Calu3 (cell line): ENCODE results near the gene ASPDH. TPM values are rescaled to one million over a fixed set of nuclear protein-coding genes. Genes with fewer than 3 reads are reported as not detected.
"Not testable (repeated sequence)": the region's sequence is repeated elsewhere in the genome, so short reads cannot be mapped to it uniquely, and the experiment has no call there.

Experiments used
- BruUV-seq: library from RNA; stranded (reverse); fragments of 400-500 nt; replicated peaks from 2 replicates; lab custom pipeline; 2021; lab: Mats Ljungman, UMichigan
- CTCF ChIA-PET: fragments of 300-600 bp; sonication (Branson Sonifier 250); formaldehyde crosslinking; loops from one replicate; lab custom pipeline; 2022; ENCODE audit warnings: antibody characterized with exemption; lab: Charles Lee
- DNase-seq: peaks from one replicate; pipeline ENCODE4 v3.0.0; 2022
- H3K27ac Mint-ChIP-seq: one replicate; pipeline ENCODE4 v1.8.0; 2022; ENCODE audit warnings: mixed read lengths; ENCODE audit not compliant: unreplicated experiment
- H3K27me3 Mint-ChIP-seq: one replicate; pipeline ENCODE4 v1.8.0; 2022; ENCODE audit warnings: mixed read lengths; ENCODE audit not compliant: unreplicated experiment
- H3K36me3 Mint-ChIP-seq: one replicate; pipeline ENCODE4 v1.8.0; 2022; ENCODE audit warnings: mild to moderate bottlenecking, moderate library complexity, mixed read lengths; ENCODE audit not compliant: insufficient read depth, unreplicated experiment
- H3K4me1 Mint-ChIP-seq: one replicate; pipeline ENCODE4 v1.8.0; 2022; ENCODE audit warnings: mild to moderate bottlenecking, low read depth, mixed read lengths; ENCODE audit not compliant: unreplicated experiment
- H3K4me3 Mint-ChIP-seq: one replicate; pipeline ENCODE4 v1.8.0; 2022; ENCODE audit warnings: mild to moderate bottlenecking, low read depth, moderate library complexity, mixed read lengths; ENCODE audit not compliant: unreplicated experiment
- H3K9me3 Mint-ChIP-seq: one replicate; pipeline ENCODE4 v1.8.0; 2022; ENCODE audit warnings: low read depth, mixed read lengths; ENCODE audit not compliant: unreplicated experiment
- CTCF ChIP-seq: fragments of 200-600 bp; IDR thresholded peaks from one replicate; pipeline ENCODE4 v1.8.0; 2022; ENCODE audit warnings: antibody characterized with exemption; ENCODE audit not compliant: unreplicated experiment
- intact Hi-C: fragments of 100-400 bp; cut with micrococcal nuclease; formaldehyde crosslinking; loops from one replicate; pipeline ENCODE4 v1.10.0; 2022; ENCODE audit not compliant: unreplicated experiment
- total RNA-seq: library from RNA; stranded (reverse); gene quantifications from 2 replicates; pipeline ENCODE4 v1.2.3, GENCODE V29; 2022

The ASPDH gene
- total RNA-seq, 1 experiment from 2014 or later = not detected

- Mint-ChIP-seq H3K27me3 (peaks cover 18% of the 10 kb centered on the region), H3K4me1 (peaks cover 10% of the 10 kb centered on the region), H3K4me3 (peak overlapping the region; percentile 100), H3K36me3 (peaks cover 45% of the 10 kb centered on the region), H3K27ac (peak overlapping the region; percentile 85), H3K9me3 (no peaks in the 10 kb centered on the region)
- intact Hi-C loops = no loop called here
- TSS peak; percentile 54 for BruUV-seq
- TF ChIP-seq CTCF = no peak
- CTCF ChIA-PET = no interaction called here
- DNase-seq = no peak
These were observed 38.6 kb downstream of the ASPDH start for GRCh38 chr19:50475101-50475568.

GRCh38 chr19:50473336-50473735 lies 40.4 kb downstream of the ASPDH start:
- H3K4me1 Mint-ChIP-seq, DNase-seq, H3K9me3 Mint-ChIP-seq, intact Hi-C loops, BruUV-seq, H3K27ac Mint-ChIP-seq, H3K4me3 Mint-ChIP-seq: not testable (repeated sequence)
- Mint-ChIP-seq H3K27me3 (peaks cover 31% of the 10 kb centered on the region), H3K36me3 (peaks cover 38% of the 10 kb centered on the region)
- CTCF ChIA-PET = interaction anchor here (0.5 kb wide), 1 partner anchor 300 kb away, joined by 4 read pairs; no protein-coding TSS in a partner anchor

GRCh38 chr19:50468818-50469217 lies 44.9 kb downstream of the ASPDH start:
- no peaks in the 10 kb centered on the region for H3K4me1 Mint-ChIP-seq
- TF ChIP-seq CTCF = no peak
- no peaks in the 10 kb centered on the region for H3K9me3 Mint-ChIP-seq
- no TSS peak for BruUV-seq
- H3K27me3 Mint-ChIP-seq = peaks cover 42% of the 10 kb centered on the region
- CTCF ChIA-PET = no interaction called here
- no peak for DNase-seq
- H3K36me3 Mint-ChIP-seq = no peaks in the 10 kb centered on the region
- H3K4me3 Mint-ChIP-seq = no peak overlapping the region
- no peak overlapping the region for H3K27ac Mint-ChIP-seq
- intact Hi-C loops = no loop called here

- Mint-ChIP-seq H3K27me3 (peaks cover 49% of the 10 kb centered on the region), H3K4me1 (peaks cover 2% of the 10 kb centered on the region), H3K4me3 (no peak overlapping the region), H3K9me3 (peaks cover under 1% of the 10 kb centered on the region), H3K36me3 (peaks cover 2% of the 10 kb centered on the region), H3K27ac (no peak overlapping the region)
- intact Hi-C loops = no loop called here
- BruUV-seq = no TSS peak
- CTCF ChIA-PET = interaction anchor here (1.4 kb wide), 1 partner anchor 12 kb away, joined by 3 read pairs; no protein-coding TSS in a partner anchor
- no peak for DNase-seq
- TF ChIP-seq CTCF = no peak
These were observed 46.1 kb downstream of the ASPDH start for GRCh38 chr19:50467566-50467965.

- TF ChIP-seq CTCF = no peak
- H3K9me3 Mint-ChIP-seq = peaks cover 2% of the 10 kb centered on the region
- H3K36me3 Mint-ChIP-seq = peaks cover 3% of the 10 kb centered on the region
- CTCF ChIA-PET = interaction anchor here (0.6 to 1.5 kb wide), 5 partner anchors 13 to 258 kb away, joined by 3 to 8 read pairs (median 5); partner anchors contain the start of gene JOSD2
- no TSS peak for BruUV-seq
- H3K4me3 Mint-ChIP-seq = no peak overlapping the region
- no peak for DNase-seq
- no peak overlapping the region for H3K27ac Mint-ChIP-seq
- peaks cover 49% of the 10 kb centered on the region for H3K27me3 Mint-ChIP-seq
- intact Hi-C loops = no loop called here
- H3K4me1 Mint-ChIP-seq = peaks cover 7% of the 10 kb centered on the region
These were observed 47.0 kb downstream of the ASPDH start for GRCh38 chr19:50466706-50467039.
